GM10266 (cell line): ENCODE data around the gene ESRRA.

Source experiments
- DNase-seq: peaks from one replicate; pipeline ENCODE4 v3.0.0; 2012; ENCODE audit errors: extremely low spot score
- TF ChIP-seq, protein P1 (sequence below): IDR thresholded peaks from 2 replicates; pipeline ENCODE4 v1.5.1; 2012; ENCODE audit warnings: mild to moderate bottlenecking, low read depth; ENCODE audit not compliant: control insufficient read depth, insufficient read depth; ENCODE audit errors: missing control alignments

ESRRA gene

DNA sequence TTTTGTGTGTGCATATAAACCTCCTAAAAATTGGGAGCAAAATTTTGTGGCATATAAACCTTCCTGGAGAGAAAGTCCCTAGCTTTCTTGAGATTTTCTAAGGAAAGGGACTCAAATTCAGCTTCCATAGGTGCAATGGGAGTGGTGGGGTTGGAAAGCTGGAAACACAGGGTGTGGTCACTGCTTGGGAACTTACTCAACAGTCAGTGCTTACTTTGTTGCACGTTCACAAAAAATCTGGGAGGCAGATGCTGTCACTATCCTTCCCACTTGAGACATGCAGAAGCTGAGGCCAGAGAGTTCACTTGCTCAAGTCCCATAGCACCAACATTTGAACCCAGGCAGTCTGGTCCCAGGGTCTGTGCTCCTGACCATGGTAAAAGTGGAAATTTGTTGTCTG, 9.1 kb upstream of the ESRRA start:
- TF ChIP-seq, protein P1, sequence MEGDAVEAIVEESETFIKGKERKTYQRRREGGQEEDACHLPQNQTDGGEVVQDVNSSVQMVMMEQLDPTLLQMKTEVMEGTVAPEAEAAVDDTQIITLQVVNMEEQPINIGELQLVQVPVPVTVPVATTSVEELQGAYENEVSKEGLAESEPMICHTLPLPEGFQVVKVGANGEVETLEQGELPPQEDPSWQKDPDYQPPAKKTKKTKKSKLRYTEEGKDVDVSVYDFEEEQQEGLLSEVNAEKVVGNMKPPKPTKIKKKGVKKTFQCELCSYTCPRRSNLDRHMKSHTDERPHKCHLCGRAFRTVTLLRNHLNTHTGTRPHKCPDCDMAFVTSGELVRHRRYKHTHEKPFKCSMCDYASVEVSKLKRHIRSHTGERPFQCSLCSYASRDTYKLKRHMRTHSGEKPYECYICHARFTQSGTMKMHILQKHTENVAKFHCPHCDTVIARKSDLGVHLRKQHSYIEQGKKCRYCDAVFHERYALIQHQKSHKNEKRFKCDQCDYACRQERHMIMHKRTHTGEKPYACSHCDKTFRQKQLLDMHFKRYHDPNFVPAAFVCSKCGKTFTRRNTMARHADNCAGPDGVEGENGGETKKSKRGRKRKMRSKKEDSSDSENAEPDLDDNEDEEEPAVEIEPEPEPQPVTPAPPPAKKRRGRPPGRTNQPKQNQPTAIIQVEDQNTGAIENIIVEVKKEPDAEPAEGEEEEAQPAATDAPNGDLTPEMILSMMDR: no peak
- no peak for DNase-seq

DNA sequence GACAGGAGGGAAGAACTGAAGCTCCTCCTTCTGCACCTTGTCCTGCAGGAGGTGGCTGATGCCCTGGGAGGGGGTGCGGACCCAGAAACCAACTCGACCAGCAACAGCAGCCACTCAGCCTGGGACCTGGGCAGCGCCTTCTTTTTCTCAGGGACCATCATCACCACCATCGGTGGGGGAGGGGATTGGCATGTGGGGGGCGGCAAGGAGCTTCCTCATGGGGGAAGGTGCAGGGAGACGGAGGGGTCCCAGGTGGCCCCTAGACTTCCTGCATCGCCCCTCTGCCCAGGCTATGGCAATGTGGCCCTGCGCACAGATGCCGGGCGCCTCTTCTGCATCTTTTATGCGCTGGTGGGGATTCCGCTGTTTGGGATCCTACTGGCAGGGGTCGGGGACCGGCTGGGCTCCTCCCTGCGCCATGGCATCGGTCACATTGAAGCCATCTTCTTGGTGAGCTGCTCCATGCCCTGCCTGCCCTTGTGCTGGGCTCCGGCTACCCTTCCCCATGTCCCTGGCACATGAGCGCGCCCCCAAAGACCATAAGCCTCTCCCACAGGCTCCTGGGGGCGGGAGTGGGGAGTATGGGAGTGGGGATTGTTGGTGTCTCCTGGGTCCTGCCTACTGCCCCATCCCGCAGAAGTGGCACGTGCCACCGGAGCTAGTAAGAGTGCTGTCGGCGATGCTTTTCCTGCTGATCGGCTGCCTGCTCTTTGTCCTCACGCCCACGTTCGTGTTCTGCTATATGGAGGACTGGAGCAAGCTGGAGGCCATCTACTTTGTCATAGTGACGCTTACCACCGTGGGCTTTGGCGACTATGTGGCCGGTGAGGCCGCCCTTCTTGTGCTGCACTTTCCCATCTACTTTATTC, 8.3 kb upstream of the ESRRA start:
- DNase-seq: no peak
- TF ChIP-seq, protein P1: no peak

DNA sequence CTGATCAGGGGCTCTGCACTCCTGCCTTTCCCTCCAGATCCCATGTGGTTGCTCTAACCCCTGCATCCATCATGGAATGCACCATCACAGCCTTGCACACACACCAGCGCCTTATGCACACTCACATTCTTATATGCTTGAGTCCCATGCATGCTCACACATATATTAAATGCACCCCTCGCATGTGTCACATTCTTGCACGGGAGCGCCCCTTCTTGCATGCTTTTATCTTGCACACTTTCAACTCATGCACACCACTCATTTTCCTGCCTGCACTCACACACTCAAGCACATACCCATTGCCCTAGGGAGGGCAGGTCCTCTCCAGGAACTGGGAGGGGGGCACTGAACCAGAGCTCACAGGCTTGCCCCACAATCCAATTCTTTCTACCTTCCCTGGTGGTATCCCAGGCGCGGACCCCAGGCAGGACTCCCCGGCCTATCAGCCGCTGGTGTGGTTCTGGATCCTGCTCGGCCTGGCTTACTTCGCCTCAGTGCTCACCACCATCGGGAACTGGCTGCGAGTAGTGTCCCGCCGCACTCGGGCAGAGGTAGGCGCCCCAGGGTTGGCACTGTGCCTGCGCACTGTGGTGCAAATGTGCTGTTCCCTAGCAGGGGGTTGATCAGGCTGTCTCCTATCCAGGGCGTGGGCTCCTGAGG, 7.5 kb upstream of the ESRRA start:
- TF ChIP-seq, protein P1: no peak
- DNase-seq: no peak

DNA sequence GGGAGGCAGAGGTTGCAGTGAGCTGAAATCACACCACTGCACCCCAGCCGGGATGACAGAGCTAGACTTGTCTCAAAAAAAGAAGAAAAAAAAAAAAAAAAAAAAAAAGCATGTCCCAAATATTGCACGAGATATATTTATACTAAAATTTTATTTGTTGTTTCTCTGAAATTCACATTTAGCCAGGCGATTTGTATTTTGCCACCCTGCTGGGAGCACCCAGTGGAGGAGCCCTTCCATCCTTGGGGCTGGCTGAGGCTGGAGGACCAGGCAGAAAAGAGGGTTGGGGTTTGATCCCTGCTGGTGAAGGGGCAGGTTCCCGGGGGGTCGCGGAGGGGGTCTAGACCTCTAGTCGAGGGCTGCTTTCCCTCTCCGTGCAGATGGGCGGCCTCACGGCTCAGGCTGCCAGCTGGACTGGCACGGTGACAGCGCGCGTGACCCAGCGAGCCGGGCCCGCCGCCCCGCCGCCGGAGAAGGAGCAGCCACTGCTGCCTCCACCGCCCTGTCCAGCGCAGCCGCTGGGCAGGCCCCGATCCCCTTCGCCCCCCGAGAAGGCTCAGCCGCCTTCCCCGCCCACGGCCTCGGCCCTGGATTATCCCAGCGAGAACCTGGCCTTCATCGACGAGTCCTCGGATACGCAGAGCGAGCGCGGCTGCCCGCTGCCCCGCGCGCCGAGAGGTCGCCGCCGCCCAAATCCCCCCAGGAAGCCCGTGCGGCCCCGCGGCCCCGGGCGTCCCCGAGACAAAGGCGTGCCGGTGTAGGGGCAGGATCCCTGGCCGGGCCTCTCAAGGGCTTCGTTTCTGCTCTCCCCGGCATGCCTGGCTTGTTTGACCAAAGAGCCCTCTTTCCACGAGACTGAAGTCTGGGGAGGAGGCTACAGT, 6.1 kb upstream of the ESRRA start:
- TF ChIP-seq, protein P1: no peak
- DNase-seq: no peak

DNA sequence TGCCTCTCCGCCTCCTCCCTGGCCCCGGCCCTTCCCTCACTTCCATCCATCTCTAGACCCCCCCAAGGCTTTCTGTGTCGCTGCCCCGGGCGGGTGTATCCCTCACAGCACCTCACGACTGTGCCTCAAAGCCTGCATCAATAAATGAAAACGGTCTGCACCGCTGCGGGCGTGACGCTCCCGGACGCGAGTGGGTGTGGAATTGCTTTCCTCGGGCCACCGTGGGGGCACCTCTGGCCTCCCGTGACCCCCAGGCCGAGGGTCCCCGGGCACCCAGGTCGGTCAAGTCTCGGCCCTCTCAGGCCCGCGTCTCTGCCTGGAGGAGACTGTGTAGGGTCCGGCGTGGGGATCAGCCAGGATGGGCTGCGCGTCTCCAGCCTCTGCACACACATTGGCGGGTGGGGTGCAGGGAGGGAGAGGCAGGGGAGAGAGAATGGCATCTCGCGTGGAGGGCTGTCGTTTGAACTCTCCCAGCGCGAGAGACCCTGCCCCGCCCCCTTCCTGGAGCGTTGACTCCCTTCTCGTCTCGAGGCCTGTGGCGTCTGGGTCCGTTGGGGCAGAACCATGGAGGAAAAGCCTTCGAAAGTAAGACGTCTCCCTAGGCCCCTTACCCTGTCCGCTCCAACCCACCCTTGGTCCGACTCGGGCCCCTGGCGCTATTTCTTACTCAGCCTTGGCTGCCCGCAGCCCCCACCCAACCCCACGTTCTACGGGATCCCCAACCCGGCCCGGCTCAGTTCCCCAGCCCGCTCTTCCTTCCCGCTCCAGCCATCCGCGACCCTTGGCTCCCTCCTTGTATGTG, 5.3 kb upstream of the ESRRA start, which contains the start of gene CATSPERZ:
CATSPERZ (plus strand) TSS at position 512 of the 802 bp plus-strand sequence; CDS start at position 565, 53 bp downstream.
- TF ChIP-seq, protein P1: no peak
- no peak for DNase-seq

DNA sequence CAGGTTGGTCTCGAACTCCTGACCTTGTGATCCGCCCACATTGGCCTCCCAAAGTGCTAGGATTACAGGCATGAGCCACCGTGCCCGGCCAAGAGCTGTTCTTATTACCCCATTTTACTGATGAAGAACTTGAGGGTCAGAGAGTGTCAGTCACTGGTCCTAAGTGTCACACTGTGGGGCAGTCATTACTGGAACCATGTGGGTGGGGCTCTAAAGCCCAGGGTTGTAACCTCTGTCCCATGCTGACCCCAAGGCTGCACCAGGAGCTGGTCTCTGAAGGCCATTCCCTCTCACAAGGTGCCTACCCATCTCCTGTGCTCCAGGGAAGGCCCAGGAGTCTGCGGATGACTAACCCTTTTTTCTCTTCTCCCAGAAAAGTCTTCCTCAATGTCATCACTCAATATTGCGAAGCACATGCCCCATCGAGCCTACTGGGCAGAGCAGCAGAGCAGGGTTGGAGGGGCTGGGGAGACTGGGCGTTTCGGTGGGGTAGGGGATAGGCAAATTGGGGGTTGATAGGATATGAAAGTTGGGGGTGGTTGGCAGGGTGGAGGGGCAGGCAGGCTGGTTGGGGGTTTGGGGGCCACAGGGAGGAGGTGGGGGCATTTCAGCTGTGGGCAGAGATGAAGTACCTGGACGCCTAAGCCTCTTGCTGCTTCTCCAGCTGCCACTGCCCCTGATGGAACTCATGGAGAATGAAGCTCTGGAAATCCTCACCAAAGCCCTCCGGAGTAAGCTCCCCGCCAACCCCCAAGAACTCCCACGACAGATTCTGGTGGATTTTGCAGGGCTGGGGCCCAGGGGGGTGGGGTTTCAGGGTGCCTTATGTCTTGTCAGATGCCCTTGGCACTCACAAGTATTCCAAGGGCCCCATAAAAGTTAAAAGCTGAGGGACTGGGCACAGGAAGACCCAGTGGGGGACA, 2.0 kb upstream of the ESRRA start:
- no peak for DNase-seq
- TF ChIP-seq, protein P1: no peak
